ENCODE measurements around the gene DHRS3.

The DHRS3 gene

GRCh38 chr1:12636098-12636950 lies 18.3 kb upstream of the DHRS3 start:
- no peak for DNase-seq

- no peak for DNase-seq
These were observed 16.7 kb upstream of the DHRS3 start for GRCh38 chr1:12634696-12635202.

GRCh38 chr1:12634156-12634555 lies 16.1 kb upstream of the DHRS3 start:
- no peak for DNase-seq

- DNase-seq = no peak
These were observed 13.6 kb upstream of the DHRS3 start for GRCh38 chr1:12631571-12631970.

- no peak for DNase-seq
These were observed 13.0 kb upstream of the DHRS3 start for GRCh38 chr1:12630946-12631530.

GRCh38 chr1:12629985-12630760 lies 12.2 kb upstream of the DHRS3 start:
- no peak for DNase-seq

GRCh38 chr1:12629511-12629956 lies 11.5 kb upstream of the DHRS3 start:
- DNase-seq = no peak

GRCh38 chr1:12627296-12627695 lies 9.3 kb upstream of the DHRS3 start:
- no peak for DNase-seq

GRCh38 chr1:12626888-12627287 lies 8.9 kb upstream of the DHRS3 start:
- no peak for DNase-seq

- no peak for DNase-seq
These were observed 7.3 kb upstream of the DHRS3 start for GRCh38 chr1:12625276-12625675.

GRCh38 chr1:12622506-12622905 lies 4.5 kb upstream of the DHRS3 start:
- DNase-seq = no peak

- no peak for DNase-seq
These were observed 3.6 kb upstream of the DHRS3 start for GRCh38 chr1:12621346-12622335.

GRCh38 chr1:12620931-12621330 lies 2.9 kb upstream of the DHRS3 start:
- no peak for DNase-seq

GRCh38 chr1:12620488-12620865 lies 2.5 kb upstream of the DHRS3 start:
- DNase-seq = peak; percentile 47

- peak; percentile 90 for DNase-seq
These were observed 1.9 kb upstream of the DHRS3 start for GRCh38 chr1:12619792-12620487.

GRCh38 chr1:12618965-12619791 lies 1.2 kb upstream of the DHRS3 start:
- DNase-seq = peak; percentile 77

GRCh38 chr1:12618661-12618964 lies 603 bp upstream of the DHRS3 start:
- DNase-seq = peak; percentile 67

- DNase-seq = no peak
These were observed 504 bp downstream of the DHRS3 start for GRCh38 chr1:12617511-12617900.

- peak; percentile 42 for DNase-seq
These were observed 1.2 kb downstream of the DHRS3 start for GRCh38 chr1:12616709-12617373.

Measured in OCI-M1 (cell line).